HG02759 (cell line): ENCODE results near the gene CSRNP3.

Experiments
- ATAC-seq: cut with Tn5 transposase; IDR thresholded peaks from one replicate; pipeline ENCODE4 v1.9.1; 2021; ENCODE audit warnings: mild to moderate bottlenecking, moderate library complexity; ENCODE audit not compliant: unreplicated experiment

CSRNP3 gene

GRCh38 chr2:165470361-165470760, 863 bp downstream of the CSRNP3 start:
- no peak for ATAC-seq

GRCh38 chr2:165471349-165471950, 2.0 kb downstream of the CSRNP3 start:
- ATAC-seq, result no peak

- ATAC-seq, result no peak
Measured at GRCh38 chr2:165472922-165473321, 3.4 kb downstream of the CSRNP3 start.

- no peak for ATAC-seq
Measured at GRCh38 chr2:165474619-165475276, 5.2 kb downstream of the CSRNP3 start.

- ATAC-seq, result no peak
Measured at GRCh38 chr2:165475277-165476004, 5.9 kb downstream of the CSRNP3 start.

GRCh38 chr2:165479856-165480255, 10.4 kb downstream of the CSRNP3 start:
- ATAC-seq, result no peak

GRCh38 chr2:165494573-165494972, 25.1 kb downstream of the CSRNP3 start:
- no peak for ATAC-seq

- ATAC-seq, result no peak
Measured at GRCh38 chr2:165497659-165498317, 28.3 kb downstream of the CSRNP3 start.

- ATAC-seq, result no peak
Measured at GRCh38 chr2:165499131-165499530, 29.6 kb downstream of the CSRNP3 start.

GRCh38 chr2:165500001-165500400, 30.5 kb downstream of the CSRNP3 start:
- ATAC-seq, result no peak

GRCh38 chr2:165500816-165501215, 31.3 kb downstream of the CSRNP3 start:
- no peak for ATAC-seq

GRCh38 chr2:165505514-165505913, 36.0 kb downstream of the CSRNP3 start:
- ATAC-seq, result no peak

GRCh38 chr2:165508927-165509326, 39.4 kb downstream of the CSRNP3 start:
- no peak for ATAC-seq

- ATAC-seq, result no peak
Measured at GRCh38 chr2:165513479-165513878, 44.0 kb downstream of the CSRNP3 start.

GRCh38 chr2:165518611-165519010, 49.1 kb downstream of the CSRNP3 start:
- no peak for ATAC-seq

GRCh38 chr2:165522719-165523118, 53.2 kb downstream of the CSRNP3 start:
- no peak for ATAC-seq

GRCh38 chr2:165524720-165525119, 55.2 kb downstream of the CSRNP3 start:
- no peak for ATAC-seq

GRCh38 chr2:165528691-165529090, 59.2 kb downstream of the CSRNP3 start:
- ATAC-seq, result no peak

GRCh38 chr2:165529130-165529529, 59.6 kb downstream of the CSRNP3 start:
- ATAC-seq, result no peak

- ATAC-seq, result no peak
Measured at GRCh38 chr2:165533331-165533730, 63.8 kb downstream of the CSRNP3 start.

GRCh38 chr2:165535471-165535870, 66.0 kb downstream of the CSRNP3 start:
- ATAC-seq, result no peak
